ENCODE data around the gene THSD7B.

The THSD7B gene

DNA sequence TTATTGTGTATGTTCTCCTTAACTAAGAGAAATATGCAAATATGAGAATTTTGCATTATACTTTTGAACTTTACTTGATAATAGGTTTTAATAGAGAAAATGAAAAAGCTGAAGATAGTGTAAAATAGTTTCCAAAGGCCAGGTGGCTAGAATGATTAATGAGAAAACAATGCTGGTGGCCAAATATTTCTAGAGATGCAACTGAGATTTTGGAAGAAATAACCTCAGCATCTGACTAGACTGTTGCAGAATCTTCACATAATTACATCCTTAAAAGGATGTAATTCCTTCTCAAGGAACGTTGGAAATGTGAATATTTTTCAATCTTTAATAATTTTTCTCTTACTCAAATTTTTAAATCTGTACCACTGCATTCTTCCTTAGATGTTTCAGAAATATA lies 434.4 kb downstream of the THSD7B start:
- DNase-seq (ENCODE audit: low read depth), result no peak

DNA sequence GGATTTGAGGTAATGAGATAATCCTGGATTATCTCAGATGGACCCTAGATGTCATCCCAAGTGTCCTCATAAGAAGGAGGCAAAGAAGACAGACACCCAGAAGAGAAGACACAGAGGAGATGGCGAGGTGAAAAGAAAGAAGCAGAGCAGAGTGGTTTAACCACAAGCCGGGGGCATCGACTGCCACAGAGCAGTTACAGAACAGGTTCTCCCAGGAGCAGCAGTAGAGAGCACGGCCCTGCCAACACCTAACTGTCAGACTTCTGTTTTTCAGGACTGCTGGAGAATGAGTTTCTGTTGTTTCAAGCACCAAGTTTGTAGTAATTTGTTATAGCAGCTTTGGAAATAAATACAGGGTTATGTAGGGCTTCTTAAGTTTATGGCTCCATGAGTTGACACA lies 437.0 kb downstream of the THSD7B start:
- no peak for DNase-seq (ENCODE audit: low read depth)

DNA sequence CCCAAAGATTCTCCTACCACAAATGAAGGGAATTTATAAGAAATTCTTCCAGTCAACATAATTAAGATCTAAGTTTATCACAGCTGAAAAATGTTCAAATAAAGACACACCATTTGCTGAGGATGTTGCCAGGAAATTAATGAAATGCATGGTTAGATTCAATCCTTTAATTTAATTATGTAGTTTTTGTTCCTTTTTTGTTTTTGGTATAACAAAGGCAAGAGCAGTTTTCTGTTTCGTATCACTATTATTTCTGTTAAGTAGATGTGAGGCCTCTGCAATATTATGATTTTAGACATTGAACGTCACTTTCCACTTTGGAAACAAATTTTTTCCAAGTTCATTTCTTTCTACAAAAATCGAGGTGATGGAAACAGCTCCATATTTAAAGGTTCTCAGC lies 440.0 kb downstream of the THSD7B start:
- no peak for DNase-seq (ENCODE audit: low read depth)

DNA sequence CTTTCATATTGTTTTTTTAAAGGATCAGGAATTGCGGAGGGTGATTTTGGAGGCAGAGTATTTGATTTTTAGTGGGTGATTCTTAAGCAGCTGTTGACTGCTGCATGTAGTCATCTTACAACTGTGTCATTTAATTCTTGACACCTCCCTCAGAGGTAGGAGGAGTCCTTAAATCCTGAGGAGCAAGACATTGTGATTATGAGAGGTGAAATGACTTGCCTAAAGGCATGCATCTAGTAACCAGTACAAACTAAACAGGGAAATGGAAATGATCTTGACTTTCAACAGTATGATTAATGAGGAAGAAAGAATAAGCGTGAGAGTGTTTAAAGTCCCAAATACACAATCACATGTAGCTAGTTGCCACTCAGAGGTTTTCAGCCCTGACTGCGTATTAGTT lies 440.7 kb downstream of the THSD7B start:
- DNase-seq (ENCODE audit: low read depth), result no peak

DNA sequence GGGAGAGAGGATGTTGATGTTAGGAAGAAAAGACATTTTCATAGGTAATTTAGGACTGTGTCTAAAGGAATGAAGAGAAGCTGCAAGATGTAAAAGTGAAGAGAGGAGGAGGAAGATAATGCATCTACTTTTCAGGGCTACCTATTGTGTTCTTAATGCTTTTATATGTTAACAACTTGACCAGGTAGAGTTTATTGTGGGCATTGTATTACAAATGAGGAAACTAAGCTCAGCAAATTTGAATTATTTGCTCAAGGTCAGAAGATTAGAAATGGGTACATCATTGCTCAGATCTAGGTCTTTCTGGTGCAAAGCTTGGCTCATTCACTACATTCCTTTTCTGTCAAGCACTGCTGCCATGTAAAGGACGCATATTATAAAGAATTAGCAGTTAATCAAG lies 441.7 kb downstream of the THSD7B start:
- DNase-seq (ENCODE audit: low read depth), result no peak

DNA sequence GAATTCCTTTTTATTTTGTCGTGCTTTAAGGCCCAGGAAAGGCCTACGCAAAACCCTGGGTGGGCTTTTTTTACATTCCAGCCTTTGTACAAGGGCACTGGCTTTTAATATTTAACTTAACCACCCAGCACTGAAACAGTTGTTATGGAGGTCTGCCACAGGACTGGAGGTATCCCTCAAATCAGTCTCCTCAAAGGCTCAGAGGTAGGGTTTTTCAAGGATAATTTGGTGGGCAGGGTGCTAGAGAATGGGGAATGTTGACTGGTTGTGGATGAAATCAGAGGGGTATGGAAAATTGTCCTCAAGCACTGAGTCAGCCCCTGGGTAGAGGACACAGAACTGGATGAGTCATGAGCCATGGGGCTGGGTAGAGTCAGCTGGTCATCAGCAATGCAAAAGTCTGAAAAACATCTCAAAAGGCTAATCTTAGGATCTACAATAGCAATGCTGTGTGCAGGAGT lies 443.1 kb downstream of the THSD7B start:
- no peak for DNase-seq (ENCODE audit: low read depth)

DNA sequence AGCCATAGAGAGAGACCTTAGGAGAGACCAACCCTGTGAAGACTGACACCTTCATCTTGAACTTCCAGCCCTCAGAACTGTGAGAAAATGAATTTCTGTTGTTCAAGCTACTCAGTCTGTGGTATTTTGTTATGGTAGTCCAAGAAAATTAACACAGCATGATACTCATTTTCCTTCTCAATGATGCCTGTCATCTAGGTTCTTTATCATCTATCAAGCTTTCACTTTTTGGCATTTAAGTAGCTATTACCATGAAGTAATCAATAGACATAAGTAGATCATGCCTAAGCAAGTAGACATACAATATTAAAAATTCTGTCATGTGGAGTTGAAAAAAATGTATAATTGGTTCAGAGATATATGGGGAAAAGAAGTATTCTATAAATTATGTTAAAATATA lies 444.7 kb downstream of the THSD7B start:
- DNase-seq (ENCODE audit: low read depth), result no peak

DNA sequence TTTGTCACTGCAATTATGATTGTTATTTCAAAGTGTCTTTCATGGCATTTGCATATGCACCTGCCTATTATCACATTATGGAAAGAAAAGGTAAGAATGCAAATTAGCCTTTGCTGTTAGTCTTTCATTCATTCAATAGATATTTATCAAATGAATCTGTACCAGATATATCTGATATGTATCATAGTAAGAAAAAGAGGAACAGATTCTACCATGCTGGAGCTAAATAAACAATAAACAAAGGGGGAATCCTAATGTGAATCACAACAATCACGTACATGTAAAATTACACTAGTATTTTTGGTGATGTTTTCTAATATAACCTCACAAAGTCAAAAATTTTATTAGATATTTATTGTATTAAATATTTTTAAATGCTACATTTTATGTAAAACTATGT lies 446.4 kb downstream of the THSD7B start:
- DNase-seq (ENCODE audit: low read depth), result no peak

DNA sequence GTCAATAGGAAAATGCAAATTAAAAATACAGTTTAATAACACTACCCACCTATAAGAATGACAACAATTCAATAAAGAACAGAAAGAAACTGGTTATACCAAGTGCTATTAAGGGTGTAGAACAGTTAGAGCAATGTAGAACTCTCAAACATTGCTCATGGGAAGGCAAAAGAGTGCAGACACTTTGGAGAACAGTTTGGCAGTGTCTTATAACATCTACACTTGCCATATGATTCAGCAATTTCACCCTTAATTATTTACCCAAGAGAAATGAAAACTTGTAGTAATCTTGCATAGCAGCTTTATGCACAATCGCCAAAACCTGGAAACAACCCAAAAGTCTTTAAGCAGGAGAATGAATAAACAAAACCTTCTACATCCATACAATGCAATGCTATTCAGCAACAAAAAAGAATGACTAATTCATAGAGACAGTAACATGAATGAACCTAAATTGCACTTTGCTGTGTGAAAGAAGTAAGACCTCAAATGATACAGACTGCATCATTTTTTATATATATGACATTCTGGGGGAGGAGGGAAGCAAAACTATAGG lies 455.2 kb downstream of the THSD7B start:
- no peak for DNase-seq (ENCODE audit: low read depth)

DNA sequence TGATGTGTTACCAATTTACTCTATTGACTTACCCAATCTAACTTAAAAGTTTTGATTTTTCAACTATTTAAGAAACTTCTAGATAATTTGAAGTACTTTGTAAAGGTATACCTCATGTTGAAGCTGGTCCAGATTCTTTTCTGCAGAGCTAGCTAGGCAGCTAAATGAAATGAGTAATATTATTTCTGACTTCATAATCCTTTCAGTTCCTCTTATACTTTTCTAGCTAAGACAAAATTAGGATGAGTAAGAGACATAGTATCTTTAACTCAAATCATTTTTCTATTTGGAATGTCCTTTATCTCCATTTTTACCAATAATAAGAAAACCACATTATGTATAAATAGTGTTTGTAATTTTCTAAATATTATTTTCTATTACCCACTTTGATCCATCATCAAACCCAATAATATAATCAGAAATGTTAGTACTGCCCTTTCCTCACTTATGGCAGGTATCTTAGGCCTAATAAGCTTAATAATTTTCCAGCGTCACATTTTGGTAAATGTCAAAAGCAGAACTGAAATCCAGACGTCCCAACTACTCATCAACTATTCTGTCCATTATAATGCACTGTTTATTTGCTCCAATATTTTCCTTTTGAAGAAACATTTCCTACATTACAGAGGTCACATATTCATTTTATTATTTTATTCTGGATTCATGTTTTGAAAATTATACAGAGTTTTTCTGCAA lies 456.6 kb downstream of the THSD7B start:
- DNase-seq (ENCODE audit: low read depth), result no peak

DNA sequence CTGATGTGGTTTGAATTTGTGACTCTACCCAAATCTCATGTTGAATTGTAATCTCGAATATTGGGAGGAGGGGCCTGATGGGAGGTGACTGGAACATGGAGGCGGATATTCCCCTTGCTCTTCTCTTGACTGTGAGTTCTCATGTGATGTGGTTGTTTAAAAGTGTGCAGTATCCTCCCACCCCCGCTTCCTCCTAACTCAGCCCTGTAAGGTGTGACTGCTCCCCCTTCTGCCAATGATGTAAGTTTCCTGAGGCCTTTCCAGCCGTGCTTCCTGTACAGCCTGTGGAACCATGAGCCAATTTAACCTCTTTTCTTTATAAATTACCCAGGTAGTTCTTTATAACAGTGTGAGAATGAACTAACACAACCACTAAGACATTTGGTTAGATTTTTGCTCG lies 458.4 kb downstream of the THSD7B start:
- DNase-seq (ENCODE audit: low read depth), result no peak

DNA sequence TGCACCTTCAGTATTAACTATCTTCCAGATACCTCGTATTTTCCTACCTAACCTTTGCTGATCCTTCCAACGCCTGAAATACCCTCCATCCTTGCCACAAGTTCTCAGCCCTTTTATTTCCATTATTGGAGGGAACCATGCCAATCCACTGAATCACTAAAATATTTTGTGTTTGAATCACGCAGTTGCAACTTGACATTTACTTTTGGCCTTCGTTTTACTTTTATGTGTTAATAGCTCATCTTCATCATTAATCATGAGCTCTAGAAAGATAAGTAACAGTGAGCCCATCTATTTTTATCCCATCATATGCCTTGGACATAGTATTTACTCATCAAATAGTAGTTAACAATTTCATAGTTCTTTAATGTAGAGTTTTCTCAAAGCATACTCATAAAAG lies 463.2 kb downstream of the THSD7B start:
- no peak for DNase-seq (ENCODE audit: low read depth)

DNA sequence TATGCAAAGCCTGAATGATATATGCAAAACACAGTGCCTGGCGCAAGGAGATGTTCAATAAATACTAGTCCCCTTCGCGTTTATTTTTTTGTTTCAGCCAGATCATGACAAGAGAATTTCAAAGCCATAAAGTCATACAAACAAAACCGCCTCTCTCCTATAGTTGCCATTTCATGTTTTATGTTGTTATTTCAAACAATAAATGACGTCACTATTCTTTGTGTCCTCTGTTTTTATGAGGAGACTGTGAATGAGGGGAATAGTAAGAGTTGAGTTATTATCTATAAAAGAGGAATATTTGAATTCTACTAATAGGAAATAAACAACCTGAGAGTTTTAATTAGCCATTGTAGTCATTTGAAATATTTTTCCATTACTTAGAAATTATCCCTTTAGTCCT lies 464.5 kb downstream of the THSD7B start:
- no peak for DNase-seq (ENCODE audit: low read depth)

DNA sequence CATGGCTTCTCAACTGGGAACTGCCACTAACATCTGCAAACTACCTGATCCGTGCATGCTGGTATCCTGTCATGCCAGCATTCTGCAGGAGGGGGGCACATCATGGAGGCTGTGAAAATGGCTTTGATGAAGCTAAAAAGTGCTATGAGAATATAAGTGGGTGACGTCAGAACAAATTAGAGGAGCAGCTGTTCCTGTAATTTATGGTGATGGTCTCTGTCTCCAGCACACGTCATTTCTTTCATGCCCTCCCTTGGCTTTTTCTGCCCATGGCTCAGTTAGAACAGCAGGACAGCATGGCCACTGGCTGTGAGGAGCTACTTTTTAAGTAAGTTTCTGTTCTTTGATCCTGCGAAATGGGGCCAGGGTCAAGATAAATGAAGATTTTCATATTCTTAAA lies 466.3 kb downstream of the THSD7B start:
- no peak for DNase-seq (ENCODE audit: low read depth)

DNA sequence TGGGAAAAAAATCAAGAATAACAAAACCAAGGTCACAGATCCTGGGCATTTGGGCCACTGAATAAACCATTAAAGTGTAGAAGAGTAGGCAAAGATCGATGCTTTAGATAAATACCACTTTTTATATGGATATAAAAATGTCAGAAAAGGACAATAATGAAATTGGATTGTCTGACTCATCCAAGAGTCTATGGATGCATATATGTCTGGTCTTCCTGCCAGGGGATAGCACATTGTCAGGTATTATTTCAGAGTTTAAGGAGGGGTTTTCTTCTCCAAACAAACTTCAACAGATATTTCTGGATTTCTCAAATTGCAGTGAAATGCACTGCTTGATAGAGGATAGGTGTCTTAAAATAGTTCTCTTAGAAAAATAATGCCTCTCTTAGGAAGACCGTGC lies 466.7 kb downstream of the THSD7B start:
- no peak for DNase-seq (ENCODE audit: low read depth)

DNA sequence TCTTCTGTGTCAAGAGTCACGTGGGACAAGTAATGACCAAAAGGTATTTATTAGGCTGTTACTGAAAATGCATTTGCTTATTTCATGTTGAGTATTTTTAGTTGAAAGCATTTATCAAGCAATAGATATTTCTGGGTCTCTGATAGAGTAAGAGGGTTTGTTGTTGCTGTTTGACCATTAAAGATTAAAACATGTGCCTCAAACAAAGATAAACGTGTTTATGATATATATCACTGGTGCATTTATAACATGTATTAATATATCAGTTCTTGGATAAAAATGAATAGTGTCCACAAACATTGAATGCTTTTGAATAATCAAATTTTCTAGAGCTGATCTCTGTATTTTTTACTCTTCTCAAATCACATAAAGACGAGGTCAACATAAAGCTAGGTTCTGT lies 467.7 kb downstream of the THSD7B start:
- no peak for DNase-seq (ENCODE audit: low read depth)

DNA sequence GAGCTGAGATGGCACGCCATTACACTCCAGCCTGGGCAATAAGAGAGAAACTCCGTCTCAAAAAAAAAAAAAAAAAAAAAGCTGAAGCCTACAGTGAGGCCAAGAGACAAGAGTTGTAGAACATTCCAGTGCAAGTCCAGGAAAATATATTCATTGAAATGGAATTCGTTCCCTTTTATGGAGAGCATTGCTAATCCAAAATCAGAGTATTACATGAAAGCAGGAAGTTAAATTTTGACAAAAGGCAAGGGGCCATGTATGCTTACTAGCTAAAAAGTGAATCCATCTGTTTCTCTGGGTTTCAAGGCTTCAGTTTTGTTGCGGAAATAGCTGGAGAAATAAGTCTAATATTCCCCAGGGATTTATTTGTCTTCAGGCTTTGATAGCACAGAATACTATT lies 471.7 kb downstream of the THSD7B start:
- DNase-seq (ENCODE audit: low read depth), result no peak

DNA sequence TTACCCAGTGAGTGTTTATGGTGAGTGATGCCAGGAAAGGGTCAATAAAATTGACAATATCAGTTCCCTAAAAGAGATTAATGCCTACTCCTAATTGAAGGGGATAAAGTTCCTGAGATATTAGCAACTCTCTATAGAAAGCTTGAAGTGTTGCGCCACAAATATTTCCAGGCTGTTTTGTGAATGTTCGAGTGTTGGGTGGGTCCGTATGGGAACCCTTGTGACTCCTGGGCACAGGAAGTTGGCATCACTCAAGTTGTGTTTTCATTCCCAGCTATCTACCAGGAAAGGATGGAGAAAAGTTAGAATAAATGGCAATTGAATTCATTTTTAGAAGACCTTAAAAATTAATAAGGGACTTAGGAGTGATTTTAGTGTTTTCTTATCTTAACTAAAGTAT lies 472.7 kb downstream of the THSD7B start:
- no peak for DNase-seq (ENCODE audit: low read depth)

DNA sequence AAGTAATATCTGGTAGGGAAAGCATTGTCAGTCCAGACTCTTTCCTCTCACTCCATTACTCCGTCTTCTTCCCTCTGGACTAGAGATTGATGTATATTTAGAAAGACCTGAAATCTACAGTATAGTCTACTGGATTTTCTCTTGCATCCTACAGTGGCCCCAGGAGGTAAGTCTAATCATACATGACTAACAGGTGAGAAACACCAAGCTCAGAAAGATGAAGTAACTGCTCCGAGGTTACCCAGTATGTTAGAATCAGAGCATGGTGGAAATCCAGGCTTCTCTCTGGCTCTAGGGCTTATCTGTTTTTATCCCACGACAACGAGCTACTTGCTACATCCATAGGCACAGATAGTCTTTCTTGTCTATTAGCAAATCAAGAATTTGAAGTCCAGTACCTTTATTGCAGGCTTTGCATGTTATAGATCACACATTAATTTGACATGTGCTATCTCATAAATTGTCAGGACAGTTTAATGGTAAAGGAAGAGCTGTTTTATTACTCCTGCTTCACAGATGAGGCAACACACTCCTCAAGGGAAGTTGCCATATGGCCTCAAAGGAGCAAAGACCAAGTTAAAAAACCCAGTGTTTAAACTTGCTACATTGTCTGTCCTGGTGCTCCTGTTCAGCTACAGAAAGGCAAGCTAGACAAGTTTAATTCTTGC lies 484.3 kb downstream of the THSD7B start:
- no peak for DNase-seq (ENCODE audit: low read depth)

DNA sequence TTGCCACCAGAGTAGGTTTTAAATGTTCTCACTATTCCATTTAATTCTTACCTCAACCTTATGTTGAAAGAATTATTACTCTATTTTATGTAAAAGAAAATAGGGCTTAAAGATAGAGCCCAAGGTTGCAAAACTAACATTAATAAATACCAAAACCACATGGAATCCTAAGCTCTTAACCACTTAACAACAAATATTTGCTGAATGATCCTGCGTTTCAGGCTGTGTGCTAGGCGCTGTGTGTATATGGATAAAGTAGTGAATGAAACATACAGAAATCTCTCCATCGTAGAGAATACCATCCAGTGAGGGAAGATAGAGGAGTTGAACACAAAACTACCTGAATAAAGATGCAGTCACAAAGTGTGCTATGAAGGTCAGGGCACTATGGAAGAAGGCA lies 485.1 kb downstream of the THSD7B start:
- DNase-seq (ENCODE audit: low read depth), result no peak

DNA sequence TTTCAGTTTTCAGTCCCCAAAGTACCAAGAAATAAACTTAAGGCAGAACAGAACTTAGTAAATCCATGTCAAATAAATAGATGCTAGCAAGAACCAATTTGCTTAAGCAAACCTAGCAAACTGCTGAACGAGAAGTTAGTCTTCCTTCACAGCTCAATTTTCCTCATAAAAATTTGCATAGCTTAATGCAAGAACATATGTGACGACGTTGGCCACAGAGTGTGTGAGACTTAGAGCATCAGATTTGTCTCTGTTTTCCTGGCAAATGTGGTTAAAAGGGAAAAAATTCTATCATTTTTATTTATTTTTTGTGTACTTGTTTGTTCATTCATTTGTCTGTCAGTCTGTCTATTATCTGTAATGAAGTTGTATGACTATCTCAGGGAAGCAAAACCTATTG lies 485.7 kb downstream of the THSD7B start:
- no peak for DNase-seq (ENCODE audit: low read depth)

DNA sequence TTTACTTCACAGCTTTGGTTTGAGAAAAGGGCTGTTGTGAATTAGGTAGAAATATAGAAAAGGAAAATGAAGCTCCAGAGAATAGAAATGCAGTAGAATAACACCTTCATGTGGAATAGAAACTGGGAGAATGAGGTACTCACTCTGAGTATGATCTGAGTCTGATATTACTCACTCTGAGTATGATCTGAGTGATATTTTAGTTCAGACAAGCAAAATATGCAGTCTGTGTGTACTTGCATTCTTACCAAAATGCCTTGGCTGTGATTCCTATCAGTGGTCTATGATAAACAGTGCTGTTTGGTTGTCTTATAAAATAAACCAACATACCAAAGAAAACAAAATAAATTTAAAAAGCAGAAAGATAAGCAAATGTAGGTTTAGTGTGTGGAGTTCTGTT lies 487.6 kb downstream of the THSD7B start:
- no peak for DNase-seq (ENCODE audit: low read depth)

DNA sequence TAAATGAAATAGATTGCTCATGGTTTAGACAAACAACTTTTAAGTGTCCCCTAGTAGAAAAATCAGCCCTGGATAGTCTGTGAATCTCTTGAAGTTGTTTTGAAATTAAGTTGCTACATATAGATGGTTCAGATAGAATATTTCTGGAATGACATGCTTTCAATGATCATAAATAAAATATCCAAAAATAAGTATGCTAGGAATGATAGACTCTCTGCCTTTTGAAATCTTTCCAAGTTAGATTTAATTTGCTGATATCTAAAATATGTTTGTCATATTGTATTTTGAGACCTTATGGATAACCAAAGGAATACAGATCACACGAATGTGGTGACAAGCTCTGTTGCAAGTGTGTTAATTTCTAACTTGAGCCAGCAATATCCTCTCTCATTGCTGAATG lies 488.7 kb downstream of the THSD7B start:
- no peak for DNase-seq (ENCODE audit: low read depth)

DNA sequence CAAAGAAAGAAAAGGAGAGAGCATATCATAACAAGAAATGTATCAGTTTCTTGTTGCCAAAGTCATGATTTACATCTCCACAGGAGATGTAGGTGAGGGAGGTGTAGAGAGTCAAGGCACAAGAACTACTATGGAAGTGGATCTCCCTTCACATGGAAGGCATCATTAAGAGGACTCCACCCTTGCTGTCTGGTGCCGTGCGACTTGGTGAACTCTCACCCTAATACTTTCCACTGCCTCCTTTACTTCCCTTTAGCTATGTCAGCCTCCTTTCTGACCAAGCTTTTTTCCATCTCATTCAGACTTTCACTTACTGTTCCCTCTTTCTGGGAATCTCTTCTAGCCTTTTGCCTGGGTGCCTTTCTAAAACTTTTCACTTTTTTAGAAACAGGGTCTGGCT lies 490.0 kb downstream of the THSD7B start:
- no peak for DNase-seq (ENCODE audit: low read depth)
